ENCODE data around the gene HEATR5A. TPM values are rescaled to one million over a fixed set of nuclear protein-coding genes. Genes with fewer than 3 reads are reported as not detected.
"Not testable (repeated sequence)": the region's sequence is repeated elsewhere in the genome, so short reads cannot be mapped to it uniquely, and the experiment has no call there.

HEATR5A gene
- polyA plus RNA-seq, 6 donors from 2014 or later = 6.3 to 16.2 (median 10.1) TPM

GRCh38 chr14:31363331-31364073 is 56.8 kb downstream of the HEATR5A start:
- Mint-ChIP-seq H3K9me3 (no peaks in the 10 kb centered on the region), H3K4me1 (no peaks in the 10 kb centered on the region), H3K4me3 (no peak overlapping the region), H3K36me3 (peaks cover 0 to 5% of the 10 kb centered on the region in 2 donors), H3K27me3 (no peaks in the 10 kb centered on the region), H3K27ac (no peak overlapping the region)
- no peak for DNase-seq
- ATAC-seq (ENCODE audit: low read depth in 2 of 2) = no peak

DNA sequence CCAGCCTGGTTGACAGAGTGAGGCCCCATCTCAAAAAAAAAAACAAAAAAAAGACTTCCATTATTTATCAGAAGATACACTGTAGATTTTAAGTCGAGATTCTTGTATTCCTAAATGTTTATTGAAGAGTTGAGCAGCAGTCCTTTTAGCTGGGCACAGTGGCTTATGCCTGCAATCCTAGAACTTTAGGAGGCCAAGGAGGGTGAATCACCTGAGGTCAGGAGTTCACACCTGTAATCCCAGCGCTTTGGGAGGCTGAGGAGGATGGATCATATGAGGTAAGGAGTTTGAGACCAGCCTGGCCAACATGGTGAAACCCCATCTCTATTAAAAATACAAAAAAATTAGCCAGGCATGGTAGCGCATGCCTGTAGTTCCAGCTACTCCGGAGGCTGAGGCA is 57.6 kb downstream of the HEATR5A start:
- no peak overlapping the region for H3K27ac Mint-ChIP-seq
- H3K4me1 Mint-ChIP-seq = no peaks in the 10 kb centered on the region
- no peak overlapping the region for H3K4me3 Mint-ChIP-seq
- ATAC-seq (ENCODE audit: low read depth in 2 of 2) (no peak), DNase-seq (no peak)
- H3K9me3 Mint-ChIP-seq = no peaks in the 10 kb centered on the region
- peaks cover 0 to 5% of the 10 kb centered on the region in 2 donors for H3K36me3 Mint-ChIP-seq
- H3K27me3 Mint-ChIP-seq = no peaks in the 10 kb centered on the region

DNA sequence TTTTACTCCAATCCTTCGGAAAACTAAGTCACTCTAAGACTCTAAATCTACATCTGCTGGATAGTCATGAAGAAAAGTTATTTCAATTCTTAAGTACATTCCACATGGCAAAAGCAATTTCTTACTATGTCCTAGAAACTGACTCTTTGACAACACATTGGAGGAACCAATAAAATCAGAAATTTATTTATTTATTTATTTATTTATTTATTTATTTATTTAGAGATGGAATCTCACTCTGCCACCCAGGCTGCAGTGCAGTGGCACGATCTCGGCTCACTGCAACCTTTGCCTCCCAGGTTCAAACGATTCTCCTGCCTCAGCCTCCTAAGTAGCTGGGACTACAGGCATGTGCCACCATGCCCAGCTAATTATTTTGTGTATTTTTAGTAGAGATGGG is 58.6 kb downstream of the HEATR5A start:
- H3K27ac Mint-ChIP-seq; H3K9me3 Mint-ChIP-seq; H3K4me3 Mint-ChIP-seq; H3K27me3 Mint-ChIP-seq; DNase-seq; H3K4me1 Mint-ChIP-seq; H3K36me3 Mint-ChIP-seq; ATAC-seq (ENCODE audit: low read depth in 2 of 2): not testable (repeated sequence)

GRCh38 chr14:31360919-31361662 is 59.3 kb downstream of the HEATR5A start:
- H3K27ac Mint-ChIP-seq = no peak overlapping the region
- DNase-seq = no peak
- H3K36me3 Mint-ChIP-seq = peaks cover 0 to 5% of the 10 kb centered on the region in 2 donors
- H3K4me1 Mint-ChIP-seq = peaks cover 1 to 6% (median 5%) of the 10 kb centered on the region in 3 donors
- H3K27me3 Mint-ChIP-seq = no peaks in the 10 kb centered on the region
- H3K4me3 Mint-ChIP-seq = no peak overlapping the region
- H3K9me3 Mint-ChIP-seq = no peaks in the 10 kb centered on the region
- no peak for ATAC-seq (ENCODE audit: low read depth in 2 of 2)

- peak overlapping the region in 1 of 6 donors; percentile 28 for H3K27ac Mint-ChIP-seq
- H3K9me3 Mint-ChIP-seq = no peaks in the 10 kb centered on the region
- peaks cover 6 to 14% (median 8%) of the 10 kb centered on the region in 3 donors for H3K4me1 Mint-ChIP-seq
- H3K27me3 Mint-ChIP-seq = no peaks in the 10 kb centered on the region
- H3K4me3 Mint-ChIP-seq = no peak overlapping the region
- DNase-seq = no peak
- peaks cover 0 to 5% of the 10 kb centered on the region in 2 donors for H3K36me3 Mint-ChIP-seq
- ATAC-seq (ENCODE audit: low read depth in 2 of 2) = no peak
Observed at GRCh38 chr14:31357279-31357678, 63.1 kb downstream of the HEATR5A start.

GRCh38 chr14:31346097-31346496 is 74.3 kb downstream of the HEATR5A start:
- no peaks in the 10 kb centered on the region for H3K9me3 Mint-ChIP-seq
- no peak overlapping the region for H3K27ac Mint-ChIP-seq
- H3K4me1 Mint-ChIP-seq = no peaks in the 10 kb centered on the region
- H3K4me3 Mint-ChIP-seq = no peak overlapping the region
- no peak for DNase-seq
- peaks cover 10 to 16% of the 10 kb centered on the region in 2 donors for H3K36me3 Mint-ChIP-seq
- H3K27me3 Mint-ChIP-seq = no peaks in the 10 kb centered on the region
- ATAC-seq (ENCODE audit: low read depth in 2 of 2) = no peak

DNA sequence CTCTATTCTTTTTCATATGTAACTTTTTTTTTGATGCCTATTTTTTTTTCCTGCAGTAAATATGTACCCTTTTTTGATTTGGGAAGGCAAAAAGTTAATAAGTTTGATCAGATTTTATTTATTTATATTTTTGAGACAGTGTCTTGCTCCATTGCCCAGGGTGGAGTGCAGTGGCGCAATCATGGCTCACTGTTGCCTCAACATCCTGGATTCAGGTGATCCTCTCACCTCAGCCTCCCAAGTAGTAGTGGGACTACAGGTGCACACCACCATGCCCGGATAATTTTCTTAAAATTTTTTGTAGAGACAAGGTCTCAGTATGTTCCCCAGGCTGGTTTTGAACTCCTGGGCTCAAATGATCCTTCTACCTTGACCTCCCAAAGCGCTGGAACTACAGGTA is 79.1 kb downstream of the HEATR5A start:
- H3K9me3 Mint-ChIP-seq = no peaks in the 10 kb centered on the region
- no peak overlapping the region for H3K27ac Mint-ChIP-seq
- H3K27me3 Mint-ChIP-seq = no peaks in the 10 kb centered on the region
- ATAC-seq (ENCODE audit: low read depth in 2 of 2) (no peak), DNase-seq (no peak)
- H3K36me3 Mint-ChIP-seq = peaks cover 4 to 16% of the 10 kb centered on the region in 2 donors
- no peaks in the 10 kb centered on the region for H3K4me1 Mint-ChIP-seq
- no peak overlapping the region for H3K4me3 Mint-ChIP-seq

- ATAC-seq (ENCODE audit: low read depth in 2 of 2) = no peak
- Mint-ChIP-seq H3K27me3 (no peaks in the 10 kb centered on the region), H3K4me1 (no peaks in the 10 kb centered on the region)
Observed at GRCh38 chr14:31340297-31341063, 79.9 kb downstream of the HEATR5A start.

GRCh38 chr14:31339743-31340142 is 80.6 kb downstream of the HEATR5A start:
- Mint-ChIP-seq H3K9me3 (no peaks in the 10 kb centered on the region), H3K4me1 (no peaks in the 10 kb centered on the region), H3K36me3 (peaks cover 0 to 15% of the 10 kb centered on the region in 2 donors), H3K27me3 (no peaks in the 10 kb centered on the region), H3K4me3 (no peak overlapping the region), H3K27ac (no peak overlapping the region)
- DNase-seq (no peak), ATAC-seq (ENCODE audit: low read depth in 2 of 2) (no peak)

More at GRCh38 chr14:31340297-31341063, 79.9 kb downstream of the HEATR5A start:
- no peak for DNase-seq
- Mint-ChIP-seq H3K9me3 (no peaks in the 10 kb centered on the region), H3K4me3 (no peak overlapping the region), H3K36me3 (peaks cover 0 to 15% of the 10 kb centered on the region in 2 donors), H3K27ac (peak overlapping the region in 1 of 6 donors; percentile 53)

DNA sequence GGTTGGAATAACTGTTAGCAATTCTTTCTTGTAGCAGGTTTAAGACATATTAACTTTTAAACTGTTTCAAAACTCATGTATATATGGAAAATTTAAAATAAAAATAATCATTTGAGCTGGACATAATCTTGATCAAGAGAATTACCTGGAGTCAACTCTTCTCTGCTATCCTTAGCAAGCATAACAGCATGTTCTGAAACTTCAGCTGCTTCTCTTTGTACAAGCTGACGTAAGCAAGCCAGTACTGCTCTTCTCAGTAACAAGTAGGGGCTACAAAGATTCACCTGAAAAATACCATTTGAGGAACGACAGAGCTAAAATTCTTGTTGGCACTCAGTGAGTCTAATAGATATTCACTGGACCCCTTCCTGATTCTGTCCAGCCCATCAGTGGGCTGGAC is 83.0 kb downstream of the HEATR5A start:
- Mint-ChIP-seq H3K27ac (no peak overlapping the region), H3K36me3 (peaks cover 2 to 12% of the 10 kb centered on the region in 2 donors), H3K9me3 (peaks cover 0 to 2% (median 0%) of the 10 kb centered on the region in 7 donors), H3K4me3 (no peak overlapping the region), H3K27me3 (no peaks in the 10 kb centered on the region), H3K4me1 (no peaks in the 10 kb centered on the region)
- no peak for DNase-seq
- no peak for ATAC-seq (ENCODE audit: low read depth in 2 of 2)

DNA sequence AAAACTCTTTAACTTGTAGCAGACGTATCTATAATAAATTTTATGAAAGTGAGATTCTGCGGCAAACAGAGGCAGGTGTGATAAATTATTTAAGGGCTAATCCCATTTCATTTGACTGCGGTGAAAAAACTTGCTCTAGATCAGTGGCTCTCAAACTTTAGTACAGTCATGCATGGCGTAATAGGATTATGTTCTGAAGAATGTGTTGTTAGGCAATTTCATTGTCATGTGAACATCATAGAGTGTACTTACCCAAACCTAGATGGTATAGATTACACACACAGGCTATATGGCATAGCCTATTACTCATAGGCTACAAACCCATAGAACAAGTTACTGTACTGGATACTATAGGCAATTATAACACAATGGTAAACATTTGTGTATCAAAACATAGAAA is 83.7 kb downstream of the HEATR5A start:
- Mint-ChIP-seq H3K9me3 (peaks cover 0 to 8% (median 4%) of the 10 kb centered on the region in 7 donors), H3K27ac (peak overlapping the region in 2 of 6 donors; percentile 27 to 38), H3K36me3 (peaks cover 9 to 19% of the 10 kb centered on the region in 2 donors), H3K4me1 (no peaks in the 10 kb centered on the region), H3K27me3 (no peaks in the 10 kb centered on the region), H3K4me3 (no peak overlapping the region)
- no peak for DNase-seq
- no peak for ATAC-seq (ENCODE audit: low read depth in 2 of 2)

- Mint-ChIP-seq H3K36me3 (peaks cover 21 to 34% of the 10 kb centered on the region in 2 donors), H3K9me3 (peaks cover 6 to 34% (median 25%) of the 10 kb centered on the region in 7 donors)
- H3K27me3 Mint-ChIP-seq; H3K4me3 Mint-ChIP-seq; ATAC-seq (ENCODE audit: low read depth in 2 of 2); H3K4me1 Mint-ChIP-seq; H3K27ac Mint-ChIP-seq; DNase-seq: not testable (repeated sequence)
Observed at GRCh38 chr14:31331395-31331794, 89.0 kb downstream of the HEATR5A start.

- not testable (repeated sequence) for H3K4me3 Mint-ChIP-seq; H3K27ac Mint-ChIP-seq; DNase-seq; H3K4me1 Mint-ChIP-seq; H3K27me3 Mint-ChIP-seq; ATAC-seq (ENCODE audit: low read depth in 2 of 2)
- Mint-ChIP-seq H3K36me3 (peaks cover 21 to 34% of the 10 kb centered on the region in 2 donors), H3K9me3 (peaks cover 6 to 34% (median 25%) of the 10 kb centered on the region in 7 donors)
Observed at GRCh38 chr14:31329876-31330521, 90.4 kb downstream of the HEATR5A start.

Measured in naive B cell (primary cell).